Osteoblast (primary cell): ENCODE data around the gene ATXN7L1. TPM values are rescaled to one million over a fixed set of nuclear protein-coding genes. Genes with fewer than 3 reads are reported as not detected.
A peak's percentile ranks its signal among the peaks of the same experiment; 100 is the strongest.

Experiments used
- DNase-seq: peaks from one replicate; pipeline ENCODE4 v3.0.0; 2011; ENCODE audit warnings: low spot score, mixed read lengths; ENCODE audit not compliant: insufficient read length; ENCODE audit errors: missing footprints
- H2AFZ ChIP-seq: 2 replicates; pipeline ENCODE4 v1.6.0; 2011; ENCODE audit warnings: mild to moderate bottlenecking, low read length
- H3K27ac ChIP-seq: 2 replicates; pipeline ENCODE4 v1.5.1; 2011; ENCODE audit warnings: mild to moderate bottlenecking, low read depth, low read length, moderate library complexity
- H3K27me3 ChIP-seq: 2 replicates; pipeline ENCODE4 v1.6.0; 2012; ENCODE audit warnings: mild to moderate bottlenecking, control low read depth, inconsistent platforms, low read length, moderate library complexity; ENCODE audit not compliant: insufficient read depth
- H3K36me3 ChIP-seq: 2 replicates; pipeline ENCODE4 v1.5.1; 2011; ENCODE audit warnings: mild to moderate bottlenecking, low read length, control low read depth, moderate library complexity; ENCODE audit not compliant: insufficient read depth
- H3K4me1 ChIP-seq: 2 replicates; pipeline ENCODE4 v1.5.1; 2011; ENCODE audit warnings: mild to moderate bottlenecking, low read length, control low read depth, moderate library complexity; ENCODE audit not compliant: insufficient read depth
- H3K4me2 ChIP-seq: 2 replicates; pipeline ENCODE4 v1.6.0; 2011; ENCODE audit warnings: mild to moderate bottlenecking, low read length; ENCODE audit not compliant: insufficient read depth
- H3K4me3 ChIP-seq: fragments of 200-600 bp; sonication (generic); 3 replicates; pipeline ENCODE4 v1.5.1; 2012; ENCODE audit warnings: mild to moderate bottlenecking, low read length, inconsistent platforms; ENCODE audit not compliant: insufficient read depth
- H3K79me2 ChIP-seq: 2 replicates; pipeline ENCODE4 v1.6.0; 2012; ENCODE audit warnings: mild to moderate bottlenecking, low read length, control low read depth, inconsistent platforms; ENCODE audit not compliant: insufficient read depth
- H3K9me3 ChIP-seq: 2 replicates; pipeline ENCODE4 v1.5.1; 2011; ENCODE audit warnings: low read depth, low read length, control low read depth
- H4K20me1 ChIP-seq: 2 replicates; pipeline ENCODE4 v1.6.0; 2012; ENCODE audit warnings: mild to moderate bottlenecking, low read length, control low read depth; ENCODE audit not compliant: insufficient read depth
- total RNA-seq: library from RNA; depleted of rRNA; stranded (reverse); fragments of >200 nt; gene quantifications from 2 replicates; pipeline ENCODE4 v1.2.3, GENCODE V29; 2012
- TF ChIP-seq, protein P1 (sequence below): IDR thresholded peaks from 2 replicates; pipeline ENCODE4 v1.5.1; 2011; ENCODE audit warnings: mild to moderate bottlenecking, low read depth, low read length, moderate library complexity; ENCODE audit errors: extremely low read depth

Gene ATXN7L1
- total RNA-seq, 1 donor = 9.0 TPM

DNA sequence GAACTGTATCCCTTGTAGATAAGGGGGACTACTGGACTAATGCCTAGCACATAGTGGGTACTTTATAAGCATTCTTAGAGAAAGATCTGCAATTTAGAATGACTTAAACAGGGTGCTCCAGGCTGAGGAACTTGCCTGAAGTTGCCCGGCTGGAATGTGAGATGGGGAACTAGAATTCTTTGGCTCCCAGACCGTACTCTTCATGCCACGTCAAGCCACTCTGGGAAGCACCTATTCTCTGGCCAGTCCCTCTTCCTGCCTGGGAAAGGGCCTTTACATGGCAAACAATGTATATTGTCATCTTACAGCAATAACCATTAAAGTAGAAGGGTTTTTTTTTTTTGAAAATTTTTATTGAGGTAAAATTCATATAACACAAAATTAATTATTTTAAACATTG lies 34.5 kb downstream of the ATXN7L1 start:
- no peak overlapping the region for H3K4me3 ChIP-seq
- H4K20me1 ChIP-seq = peaks cover 22% of the 10 kb centered on the region
- no peak overlapping the region for H3K4me2 ChIP-seq
- TF ChIP-seq, protein P1, sequence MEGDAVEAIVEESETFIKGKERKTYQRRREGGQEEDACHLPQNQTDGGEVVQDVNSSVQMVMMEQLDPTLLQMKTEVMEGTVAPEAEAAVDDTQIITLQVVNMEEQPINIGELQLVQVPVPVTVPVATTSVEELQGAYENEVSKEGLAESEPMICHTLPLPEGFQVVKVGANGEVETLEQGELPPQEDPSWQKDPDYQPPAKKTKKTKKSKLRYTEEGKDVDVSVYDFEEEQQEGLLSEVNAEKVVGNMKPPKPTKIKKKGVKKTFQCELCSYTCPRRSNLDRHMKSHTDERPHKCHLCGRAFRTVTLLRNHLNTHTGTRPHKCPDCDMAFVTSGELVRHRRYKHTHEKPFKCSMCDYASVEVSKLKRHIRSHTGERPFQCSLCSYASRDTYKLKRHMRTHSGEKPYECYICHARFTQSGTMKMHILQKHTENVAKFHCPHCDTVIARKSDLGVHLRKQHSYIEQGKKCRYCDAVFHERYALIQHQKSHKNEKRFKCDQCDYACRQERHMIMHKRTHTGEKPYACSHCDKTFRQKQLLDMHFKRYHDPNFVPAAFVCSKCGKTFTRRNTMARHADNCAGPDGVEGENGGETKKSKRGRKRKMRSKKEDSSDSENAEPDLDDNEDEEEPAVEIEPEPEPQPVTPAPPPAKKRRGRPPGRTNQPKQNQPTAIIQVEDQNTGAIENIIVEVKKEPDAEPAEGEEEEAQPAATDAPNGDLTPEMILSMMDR = no peak
- H3K79me2 ChIP-seq = peaks cover 3% of the 10 kb centered on the region
- peaks cover 9% of the 10 kb centered on the region for H3K4me1 ChIP-seq
- no peak for DNase-seq
- H3K36me3 ChIP-seq = no peaks in the 10 kb centered on the region
- no peaks in the 10 kb centered on the region for H3K27me3 ChIP-seq
- H3K9me3 ChIP-seq = no peaks in the 10 kb centered on the region
- no peak overlapping the region for H2AFZ ChIP-seq
- H3K27ac ChIP-seq = no peak overlapping the region

DNA sequence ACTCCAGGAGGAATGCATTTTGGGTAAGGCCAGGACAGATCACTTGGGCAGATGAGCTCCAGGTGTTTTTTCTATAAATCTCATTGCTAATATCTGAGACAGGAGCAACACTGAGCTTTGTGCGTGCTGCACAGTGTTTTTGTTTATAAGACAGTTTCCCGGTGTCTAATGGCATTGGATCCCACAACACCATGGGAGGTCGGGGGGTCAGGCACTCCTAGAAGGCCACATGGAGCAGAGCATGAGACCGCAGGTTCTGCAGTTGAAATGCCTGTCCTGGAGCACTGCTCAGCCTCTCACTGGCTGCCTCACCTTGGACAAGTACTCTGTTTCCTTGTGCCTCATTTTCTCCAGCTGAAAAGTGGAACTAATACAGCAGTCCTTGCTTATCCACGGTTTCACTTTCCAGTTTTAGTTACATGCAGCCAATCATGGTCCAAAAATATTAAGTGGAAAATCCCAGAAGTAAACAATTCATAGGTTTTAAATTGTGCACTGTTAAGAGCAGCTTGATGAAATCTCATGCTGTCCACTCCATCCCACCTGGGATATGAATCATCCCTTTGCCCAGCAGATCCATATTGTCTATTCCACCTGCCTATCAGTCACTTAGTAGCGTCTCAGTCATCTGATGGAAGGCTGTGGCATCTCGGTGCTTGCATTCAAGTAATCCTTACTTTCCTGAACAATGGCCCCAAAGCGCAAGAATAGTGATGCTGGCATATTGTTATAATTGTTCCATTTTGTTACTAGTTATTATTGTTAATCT lies 35.2 kb downstream of the ATXN7L1 start:
- Histone ChIP-seq H3K27ac (no peak overlapping the region), H2AFZ (no peak overlapping the region), H3K4me2 (no peak overlapping the region), H3K36me3 (no peaks in the 10 kb centered on the region), H3K4me1 (peaks cover 9% of the 10 kb centered on the region), H3K79me2 (peaks cover 3% of the 10 kb centered on the region), H4K20me1 (peaks cover 22% of the 10 kb centered on the region), H3K9me3 (no peaks in the 10 kb centered on the region), H3K27me3 (no peaks in the 10 kb centered on the region), H3K4me3 (no peak overlapping the region)
- TF ChIP-seq, protein P1 = no peak
- no peak for DNase-seq

DNA sequence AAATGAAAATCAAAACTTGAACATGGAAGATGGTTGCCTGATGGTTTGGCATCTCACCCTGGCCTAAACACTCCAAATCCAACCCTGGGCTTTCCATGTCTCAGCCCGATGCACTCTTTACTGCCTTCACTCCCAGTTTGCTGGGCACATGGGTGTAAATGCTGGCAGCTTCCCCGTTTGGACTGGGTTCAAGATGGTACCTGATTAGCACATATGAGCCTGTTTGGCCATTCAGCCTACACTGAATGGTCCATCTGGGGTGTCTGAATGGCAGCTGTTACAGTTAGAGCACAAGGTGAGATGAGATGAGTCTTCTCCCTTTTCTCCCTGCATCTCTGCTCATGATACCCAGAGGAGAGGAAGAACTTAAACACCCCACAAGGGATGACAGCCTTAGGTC lies 37.1 kb downstream of the ATXN7L1 start:
- Histone ChIP-seq H3K9me3 (no peaks in the 10 kb centered on the region), H3K27ac (no peak overlapping the region), H3K4me3 (no peak overlapping the region), H3K36me3 (no peaks in the 10 kb centered on the region), H3K4me2 (peak overlapping the region; percentile 7), H3K27me3 (no peaks in the 10 kb centered on the region), H4K20me1 (peaks cover 22% of the 10 kb centered on the region), H2AFZ (no peak overlapping the region), H3K4me1 (peaks cover 9% of the 10 kb centered on the region), H3K79me2 (peaks cover 3% of the 10 kb centered on the region)
- DNase-seq = no peak
- TF ChIP-seq, protein P1 = no peak

DNA sequence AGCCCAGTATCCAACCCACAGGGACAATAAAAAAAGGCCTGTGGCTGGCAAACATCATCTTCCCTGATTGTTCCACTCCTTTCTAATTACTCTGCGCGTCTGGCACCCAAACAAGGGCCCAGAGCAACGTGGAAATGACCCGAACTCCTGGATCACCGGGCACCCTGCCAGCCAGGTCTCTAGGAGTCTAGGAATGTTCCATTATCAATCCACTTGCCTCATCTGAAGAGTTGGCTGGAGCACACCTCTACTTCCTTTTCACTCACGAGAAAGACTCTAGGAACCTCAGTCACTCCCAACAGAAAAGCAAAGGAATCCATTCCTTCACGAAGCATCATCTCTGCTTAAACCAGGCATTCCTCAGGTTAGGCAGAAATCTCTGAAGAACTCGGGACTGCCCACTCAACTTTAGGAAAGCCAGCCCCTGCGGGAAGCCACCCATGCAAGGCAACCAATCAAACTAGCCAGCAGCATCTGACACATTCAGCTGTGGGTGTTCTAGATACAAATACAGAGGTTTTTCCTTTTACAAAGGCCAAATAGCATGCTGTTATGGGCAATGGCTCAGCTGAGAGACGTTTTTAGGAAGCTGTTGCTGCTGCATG lies 37.7 kb downstream of the ATXN7L1 start:
- TF ChIP-seq, protein P1 = no peak
- peaks cover 18% of the 10 kb centered on the region for H4K20me1 ChIP-seq
- no peaks in the 10 kb centered on the region for H3K36me3 ChIP-seq
- no peak overlapping the region for H2AFZ ChIP-seq
- peaks cover 3% of the 10 kb centered on the region for H3K79me2 ChIP-seq
- H3K27ac ChIP-seq = no peak overlapping the region
- peaks cover 9% of the 10 kb centered on the region for H3K4me1 ChIP-seq
- no peak overlapping the region for H3K4me3 ChIP-seq
- peak; percentile 81 for DNase-seq
- no peaks in the 10 kb centered on the region for H3K27me3 ChIP-seq
- no peaks in the 10 kb centered on the region for H3K9me3 ChIP-seq
- H3K4me2 ChIP-seq = no peak overlapping the region
